Right lobe of liver (tissue), 6 donors: ENCODE results near the gene CLN3. TPM values are rescaled to one million over a fixed set of nuclear protein-coding genes. Genes with fewer than 3 reads are reported as not detected.

ENCODE experiments used
- ATAC-seq, 4 donors: fragments of 200-7000 bp; cut with Tn5 transposase; one replicate each; pipeline ENCODE4 v1.9.1; 2020; ENCODE audit warnings: mild to moderate bottlenecking in 4 of 4, moderate library complexity in 4 of 4
- DNase-seq, 3 donors: peaks; one replicate each; pipeline ENCODE4 v3.0.0-alpha.2; 2020
- H3K27ac ChIP-seq, 3 donors: fragments of 200-600 bp; one replicate each; pipeline ENCODE4 v1.8.0; 2022
- H3K27me3 ChIP-seq, 2 donors: fragments of 200-600 bp; one replicate each; pipeline ENCODE4 v1.8.0; 2022
- H3K36me3 ChIP-seq, 4 donors: fragments of 200-600 bp; sonication (generic) in 1 of 4; one replicate each; pipeline versions ENCODE4 v1.5.1 to v1.8.0; 2017 to 2022; ENCODE audit warnings: control low read depth in 1 of 4
- H3K4me1 ChIP-seq, 4 donors: fragments of 200-600 bp; sonication (generic) in 1 of 4; one replicate each; pipeline versions ENCODE4 v1.5.1 to v1.8.0; 2017 to 2022; ENCODE audit warnings: control low read depth in 1 of 4
- H3K4me3 ChIP-seq, 3 donors: fragments of 200-600 bp; one replicate each; pipeline ENCODE4 v1.8.0; 2022
- H3K9me3 ChIP-seq, 4 donors: fragments of 200-600 bp; sonication (generic) in 1 of 4; one replicate each; pipeline versions ENCODE4 v1.5.1 to v1.8.0; 2017 to 2022; ENCODE audit warnings: control low read depth in 1 of 4
- CTCF ChIP-seq, 4 donors: fragments of 200-600 bp in 3 of 4; fragments of 450-650 bp in 1 of 4; IDR thresholded peaks; one replicate each; pipeline versions ENCODE4 v1.5.1 to v1.8.0; 2016 to 2022; ENCODE audit warnings: antibody characterized with exemption in 4 of 4, mild to moderate bottlenecking in 2 of 4
- POLR2A ChIP-seq: fragments of 450-650 bp; IDR thresholded peaks from one replicate; pipeline ENCODE4 v1.6.1; 2017; ENCODE audit warnings: antibody characterized with exemption, mild to moderate bottlenecking
- WGBS: methylation state at CpG from one replicate; pipeline ENCODE4 v1.1.6; 2018; ENCODE audit warnings: low coverage, low lambda C conversion rate; ENCODE audit not compliant: insufficient coverage; ENCODE audit errors: missing lambda C conversion rate; 5-methylcytosine and 5-hydroxymethylcytosine counted together
- intact Hi-C, 2 donors: fragments of 100-400 bp; cut with DNase I; formaldehyde crosslinking; loops; one replicate each; pipeline versions ENCODE4 v1.11.2 to v1.14.1; 2022
- total RNA-seq, 6 experiments: library from RNA; depleted of rRNA in 2 of 6; stranded (reverse); fragments of >200 nt in 2 of 6; fragmentation: NEBNext Ultra II Directional in 3 of 6; extraction: Animal tissue kit (Norgen Biotek cat#: 25700) in 3 of 6; gene quantifications; one replicate each; pipeline versions ENCODE4 v1.1.0 to v1.2.4, GENCODE V29; 2016 to 2023
- donor health status: DM: no; HTN: yes; CAD: no.
- donor health status: DM: no; HTN: no; CAD: no.
- donor health status: DM: no; HTN: no; CAD: no.
- donor health status: DM: no; HTN: yes; CAD: no.
- donor health status: DM: no; HTN: yes; CAD: no.

Gene CLN3
- total RNA-seq, 6 experiments from 2014 or later, result 16.5 to 47.8 (median 30.7) TPM

DNA sequence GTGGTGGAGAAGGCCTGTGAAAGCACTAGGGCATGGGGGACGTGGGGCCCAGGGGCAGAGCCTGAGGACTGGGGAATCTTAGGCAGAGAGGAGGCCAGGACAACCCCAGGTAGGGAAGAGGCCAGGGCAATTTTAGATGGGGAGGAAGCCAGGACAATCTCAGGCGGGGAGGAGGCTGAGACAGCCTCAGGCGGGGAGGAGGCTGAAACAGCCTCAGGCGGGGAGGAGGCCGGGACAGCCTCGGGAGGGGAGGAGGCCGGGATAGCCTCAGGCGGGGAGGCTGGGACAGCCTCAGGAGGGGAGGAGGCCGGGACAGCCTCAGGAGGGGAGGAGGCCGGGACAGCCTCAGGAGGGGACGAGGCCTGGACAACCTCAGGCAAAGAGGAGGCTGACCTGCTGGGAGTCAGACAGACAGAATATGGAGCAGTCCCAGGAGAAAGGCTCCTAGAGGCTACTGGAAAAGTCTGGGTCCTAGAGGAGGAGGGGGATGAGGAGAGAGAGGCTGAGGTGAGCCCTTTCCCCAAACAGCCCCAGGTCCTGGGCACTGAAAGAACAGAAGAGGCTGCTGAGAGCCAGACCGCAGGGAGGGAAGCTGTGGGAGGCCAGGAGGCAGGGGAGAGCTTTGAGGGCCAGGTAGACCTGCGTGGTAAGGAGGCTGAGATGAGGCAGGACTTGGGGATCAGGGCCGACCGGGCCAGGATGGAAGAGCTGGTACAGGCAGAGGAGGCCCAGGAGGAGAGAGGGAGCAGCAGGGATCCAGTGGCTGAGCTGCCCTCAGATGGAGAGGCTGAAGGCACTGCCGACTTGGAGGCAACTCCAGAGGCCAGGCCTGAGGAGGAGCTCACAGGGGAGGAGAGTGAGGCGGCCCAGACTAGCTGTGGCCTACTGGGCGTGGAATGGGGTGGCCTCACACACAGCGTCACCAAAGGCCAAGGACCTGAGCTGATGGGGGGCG lies 4.2 kb upstream of the CLN3 start:
- H3K9me3 ChIP-seq, result no peaks in the 10 kb centered on the region
- H3K4me1 ChIP-seq, result peaks cover 0 to 5% (median under 1%) of the 10 kb centered on the region in 4 donors
- peaks cover 0 to 9% (median 0%) of the 10 kb centered on the region in 4 donors for H3K36me3 ChIP-seq
- intact Hi-C loops, result loop anchor here in 1 of 2 donors (10.0 kb wide), 1 partner anchor 59 kb away; the partner anchor contains the start of gene SGF29
- no peak for ATAC-seq
- H3K4me3 ChIP-seq, result no peak overlapping the region
- no peaks in the 10 kb centered on the region for H3K27me3 ChIP-seq
- H3K27ac ChIP-seq, result peak overlapping the region in 1 of 3 donors; percentile 91
- TF ChIP-seq POLR2A (no peak), CTCF (IDR thresholded peaks at IDR 0.05) (no peak)
- no peak for DNase-seq
- 75% methylated on average over 14 of the region's 20 CpGs for WGBS

DNA sequence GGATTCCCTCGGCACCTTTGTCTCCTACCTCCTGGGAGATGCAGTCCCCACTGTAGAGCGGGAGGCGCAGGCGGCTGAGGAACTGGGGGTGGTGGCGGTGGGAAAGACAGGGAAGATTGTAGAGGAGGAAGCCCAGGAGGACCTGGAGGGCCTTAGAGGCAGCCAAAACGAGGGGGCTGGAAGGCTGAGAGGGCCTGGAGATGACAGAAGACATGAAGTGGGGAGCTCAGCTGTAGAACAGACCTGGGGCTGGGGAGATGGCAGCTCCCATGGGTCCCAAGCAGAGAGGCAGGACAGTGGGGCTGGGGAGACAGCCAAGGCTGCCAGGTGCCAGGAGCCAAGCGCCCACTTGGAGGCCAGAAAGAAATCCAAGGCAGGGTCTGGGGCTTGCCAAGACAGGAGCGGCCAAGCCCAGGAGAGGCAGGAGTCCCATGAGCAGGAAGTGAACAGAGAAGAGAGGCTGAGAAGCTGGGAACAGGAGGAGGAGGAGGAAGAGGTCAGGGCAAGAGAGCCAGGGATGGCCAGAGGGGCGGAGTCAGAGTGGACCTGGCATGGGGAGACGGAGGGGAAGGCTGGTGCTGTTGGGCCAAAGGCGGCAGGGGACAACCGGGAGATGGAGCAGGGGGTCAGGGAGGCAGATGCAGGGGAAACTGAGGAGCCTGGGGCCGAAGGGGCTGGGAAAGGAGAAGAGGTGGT lies 3.4 kb upstream of the CLN3 start:
- intact Hi-C loops, result loop anchor here in 1 of 2 donors (10.0 kb wide), 1 partner anchor 60 kb away; the partner anchor contains the start of gene SGF29
- DNase-seq (peak in 1 of 3 donors; percentile 39), ATAC-seq (no peak)
- H3K27me3 ChIP-seq, result no peaks in the 10 kb centered on the region
- WGBS, result 62% methylated on average over 11 of the region's 13 CpGs
- H3K9me3 ChIP-seq, result no peaks in the 10 kb centered on the region
- H3K4me3 ChIP-seq, result peak overlapping the region; percentile 9 to 16 (median 14)
- TF ChIP-seq CTCF (IDR thresholded peaks at IDR 0.05) (no peak), POLR2A (no peak)
- H3K27ac ChIP-seq, result peak overlapping the region; percentile 26 to 91 (median 57)
- peaks cover 0 to 8% (median 2%) of the 10 kb centered on the region in 4 donors for H3K4me1 ChIP-seq
- peaks cover 0 to 5% (median 0%) of the 10 kb centered on the region in 4 donors for H3K36me3 ChIP-seq

- peak within 1 kb of the TSS; percentile 9 to 16 (median 14) for H3K4me3 ChIP-seq
- DNase-seq, result peak in 2 of 3 donors; percentile 38 to 71
- intact Hi-C loops, result loop anchor here in 1 of 2 donors (10.0 kb wide), 1 partner anchor 61 kb away; the partner anchor contains the start of gene SGF29
- 32% methylated on average over 10 of the region's 12 CpGs for WGBS
- H3K9me3 ChIP-seq, result no peaks in the 10 kb centered on the region
- H3K4me1 ChIP-seq, result peaks cover 0 to 10% (median 2%) of the 10 kb centered on the region in 4 donors
- no peaks in the 10 kb centered on the region for H3K27me3 ChIP-seq
- no peaks in the 10 kb centered on the region for H3K36me3 ChIP-seq
- TF ChIP-seq POLR2A, result no peak
- TF ChIP-seq CTCF (IDR thresholded peaks at IDR 0.05), result no peak
- peak within 1 kb of the TSS; percentile 26 to 91 (median 57) for H3K27ac ChIP-seq
- ATAC-seq, result peak; percentile 5 to 18 (median 10)
Measured at GRCh38 chr16:28494121-28494851, 2.4 kb upstream of the CLN3 start, which contains the start of gene APOBR. APOBR (plus strand) TSS chr16:28494643; CDS start chr16:28494682, 39 bp downstream.

GRCh38 chr16:28492511-28492910 lies 637 bp upstream of the CLN3 start:
- peaks cover 0 to 13% (median 2%) of the 10 kb centered on the region in 4 donors for H3K36me3 ChIP-seq
- no peaks in the 10 kb centered on the region for H3K9me3 ChIP-seq
- peak overlapping the region; percentile 57 to 86 (median 79) for H3K4me3 ChIP-seq
- no peak for DNase-seq
- H3K27ac ChIP-seq, result peak overlapping the region; percentile 91 to 95 (median 91)
- no peak for ATAC-seq
- H3K27me3 ChIP-seq, result no peaks in the 10 kb centered on the region
- TF ChIP-seq CTCF (IDR thresholded peaks at IDR 0.05) (no peak), POLR2A (no peak)
- 49% methylated on average over 4 of the region's 4 CpGs for WGBS
- intact Hi-C loops, result loop anchor here in 1 of 2 donors (10.0 kb wide), 1 partner anchor 62 kb away; the partner anchor contains the start of gene SGF29
- H3K4me1 ChIP-seq, result peaks cover 0 to 10% (median 2%) of the 10 kb centered on the region in 4 donors
